Liver (tissue), 9 donors: Measurements from ENCODE around the gene IL22RA1. TPM values are rescaled to one million over a fixed set of nuclear protein-coding genes. Genes with fewer than 3 reads are reported as not detected.

Experiments
- DNase-seq: peaks from one replicate; pipeline ENCODE4 v3.0.0-alpha.2; 2017; ENCODE audit warnings: low spot score
- H3K27ac ChIP-seq, 2 donors: one replicate each; pipeline ENCODE4 v1.7.0; 2013; ENCODE audit warnings: inconsistent platforms in 2 of 2, low read length in 2 of 2, control low read depth in 1 of 2, low read depth in 1 of 2, mild to moderate bottlenecking in 1 of 2
- H3K27me3 ChIP-seq, 4 donors: one replicate each; pipeline versions ENCODE4 v1.6.1 to v1.7.0; 2013; ENCODE audit warnings: low read length in 3 of 4, inconsistent platforms in 1 of 4, mild to moderate bottlenecking in 1 of 4, moderate library complexity in 1 of 4; ENCODE audit not compliant: control insufficient read depth in 4 of 4, insufficient read depth in 4 of 4
- H3K36me3 ChIP-seq, 4 donors: one replicate each; pipeline versions ENCODE4 v1.6.1 to v1.7.0; 2013; ENCODE audit warnings: low read length in 3 of 4, mild to moderate bottlenecking in 3 of 4, low read depth in 1 of 4, moderate library complexity in 1 of 4; ENCODE audit not compliant: control insufficient read depth in 4 of 4, insufficient read depth in 3 of 4
- H3K4me1 ChIP-seq, 4 donors: one replicate each; pipeline versions ENCODE4 v1.6.1 to v1.7.0; 2013; ENCODE audit warnings: low read length in 3 of 4, mild to moderate bottlenecking in 3 of 4, moderate library complexity in 1 of 4; ENCODE audit not compliant: control insufficient read depth in 4 of 4, insufficient read depth in 4 of 4
- H3K4me3 ChIP-seq, 3 donors: one replicate each; pipeline versions ENCODE4 v1.6.1 to v1.7.0; 2013; ENCODE audit warnings: low read length in 3 of 3, control low read depth in 1 of 3, low read depth in 1 of 3, mild to moderate bottlenecking in 1 of 3
- H3K9ac ChIP-seq, 2 donors: one replicate each; pipeline ENCODE4 v1.7.0; 2013; ENCODE audit warnings: low read length in 2 of 2, mild to moderate bottlenecking in 2 of 2, moderate library complexity in 2 of 2, control low read depth in 1 of 2, low read depth in 1 of 2
- H3K9me3 ChIP-seq, 4 donors: one replicate each; pipeline versions ENCODE4 v1.6.1 to v1.7.0; 2013; ENCODE audit warnings: low read length in 3 of 4; ENCODE audit not compliant: control insufficient read depth in 4 of 4
- ATF3 ChIP-seq: IDR thresholded peaks from 2 replicates; pipeline ENCODE4 v1.6.1; 2016; ENCODE audit warnings: antibody characterized with exemption
- CTCF ChIP-seq: fragments of 150-350 bp; IDR thresholded peaks from 2 replicates; pipeline ENCODE4 v1.5.1; 2017; ENCODE audit warnings: improper control_type of control experiment, low read depth, low read length; ENCODE audit not compliant: missing input control
- EGR1 ChIP-seq, 2 donors: IDR thresholded peaks; 2 replicates each; pipeline ENCODE4 v1.6.1; 2016 to 2018; ENCODE audit warnings: antibody characterized with exemption in 2 of 2, low read depth in 2 of 2
- FOXA1 ChIP-seq: IDR thresholded peaks from 2 replicates; pipeline ENCODE4 v1.6.1; 2016; ENCODE audit warnings: antibody characterized with exemption
- FOXA2 ChIP-seq: IDR thresholded peaks from 2 replicates; pipeline ENCODE4 v1.6.1; 2016; ENCODE audit warnings: antibody characterized with exemption
- GABPA ChIP-seq, 2 donors: IDR thresholded peaks in 1 of 2; conservative IDR thresholded peaks in 1 of 2; 2 replicates each; pipeline ENCODE4 v1.6.1; 2016; ENCODE audit warnings: antibody characterized with exemption in 2 of 2, mild to moderate bottlenecking in 1 of 2, moderate library complexity in 1 of 2
- HNF4A ChIP-seq, 2 donors: conservative IDR thresholded peaks; 2 replicates each; pipeline ENCODE4 v1.6.1; 2016; ENCODE audit warnings: antibody characterized with exemption in 2 of 2, mild to moderate bottlenecking in 2 of 2
- HNF4G ChIP-seq: IDR thresholded peaks from 2 replicates; pipeline ENCODE4 v1.6.1; 2016; ENCODE audit warnings: antibody characterized with exemption
- JUND ChIP-seq, 2 donors: IDR thresholded peaks; 2 replicates each; pipeline ENCODE4 v1.6.1; 2016; ENCODE audit warnings: antibody characterized with exemption in 2 of 2
- NR2F2 ChIP-seq: IDR thresholded peaks from 2 replicates; pipeline ENCODE4 v1.6.1; 2016; ENCODE audit warnings: antibody characterized with exemption
- RAD21 ChIP-seq, 2 donors: IDR thresholded peaks; 2 replicates each; pipeline ENCODE4 v1.6.1; 2016; ENCODE audit warnings: antibody characterized with exemption in 2 of 2, mild to moderate bottlenecking in 2 of 2
- RXRA ChIP-seq, 2 donors: IDR thresholded peaks; 2 replicates each; pipeline ENCODE4 v1.6.1; 2017 to 2018; ENCODE audit warnings: antibody characterized with exemption in 2 of 2, mild to moderate bottlenecking in 1 of 2
- SP1 ChIP-seq: IDR thresholded peaks from 2 replicates; pipeline ENCODE4 v1.6.1; 2018; ENCODE audit warnings: antibody characterized with exemption, mild to moderate bottlenecking
- TAF1 ChIP-seq: conservative IDR thresholded peaks from 2 replicates; pipeline ENCODE4 v1.6.1; 2016; ENCODE audit warnings: antibody characterized with exemption, mild to moderate bottlenecking
- YY1 ChIP-seq: IDR thresholded peaks from 2 replicates; pipeline ENCODE4 v1.6.1; 2016; ENCODE audit warnings: antibody characterized with exemption, mild to moderate bottlenecking
- WGBS: extraction: QIAGEN DNeasy Blood & Tissue Kit; methylation state at CpG from one replicate; pipeline ENCODE4 v1.1.7; 2013; 5-methylcytosine and 5-hydroxymethylcytosine counted together
- polyA plus RNA-seq, 2 donors: library from polyadenylated mRNA; stranded (reverse) in 1 of 2; unstranded in 1 of 2; fragments of 200-250 nt in 1 of 2; fragments of >200 nt in 1 of 2; fragmentation: Nextera tagmentation in 1 of 2; extraction: Ambion mirVana in 1 of 2; gene quantifications; one replicate each; pipeline versions ENCODE4 v1.2.1 to v1.2.3, GENCODE V29; 2013 to 2015
- total RNA-seq, 2 donors: library from RNA; depleted of rRNA; stranded (reverse); fragments of >200 nt; gene quantifications; one replicate each; pipeline ENCODE4 v1.2.3, GENCODE V29; 2014
- TF ChIP-seq, protein P1 (sequence below): IDR thresholded peaks from 2 replicates; pipeline ENCODE4 v1.6.1; 2016; ENCODE audit warnings: antibody characterized with exemption
- TF ChIP-seq, protein P2 (sequence below): IDR thresholded peaks from 2 replicates; pipeline ENCODE4 v1.6.1; 2016; ENCODE audit warnings: antibody characterized with exemption
- donor health status: healthy.
- donor health status: healthy.
- donor health status: healthy.
- donor health status: healthy.
- donor health status: healthy.

The IL22RA1 gene
- total and polyA plus RNA-seq, 4 donors: 2.1 to 4.5 (median 3.4) TPM

DNA sequence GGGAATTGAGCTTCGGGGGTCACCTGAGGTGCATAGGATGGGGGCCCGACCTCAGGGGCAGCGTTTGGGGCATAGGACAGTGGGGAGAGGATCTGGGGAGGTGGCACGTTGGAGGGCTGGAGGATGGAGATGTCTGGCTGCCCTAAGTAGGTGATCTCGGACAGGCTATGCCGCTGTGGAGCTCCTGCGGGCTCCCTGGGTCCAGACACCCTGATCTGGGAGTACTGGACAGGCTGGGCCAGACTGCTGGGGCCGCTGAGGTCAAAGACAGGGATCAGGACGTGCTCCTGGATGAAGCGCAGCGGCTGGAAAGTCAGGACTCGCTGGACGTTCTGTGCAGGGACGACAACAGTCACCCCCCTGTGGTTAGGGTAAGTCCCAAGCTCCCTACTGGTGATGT is 21.5 kb downstream of the IL22RA1 start:
- Histone ChIP-seq H3K4me1 (peaks cover 2 to 28% (median 18%) of the 10 kb centered on the region in 4 donors), H3K27me3 (no peaks in the 10 kb centered on the region), H3K4me3 (no peak overlapping the region), H3K36me3 (peaks cover 0 to 3% (median 0%) of the 10 kb centered on the region in 4 donors), H3K27ac (no peak overlapping the region), H3K9me3 (no peaks in the 10 kb centered on the region), H3K9ac (no peak overlapping the region)
- 88% methylated on average over 14 of the region's 14 CpGs for WGBS
- no peak for DNase-seq
- TF ChIP-seq GABPA (IDR thresholded peaks at IDR 0.05 in 1 of 2, conservative IDR thresholded peaks at IDR 0.05 in 1 of 2): no peak
- TF ChIP-seq CTCF: no peak
- TF ChIP-seq SP1: no peak
- TF ChIP-seq, protein P1, sequence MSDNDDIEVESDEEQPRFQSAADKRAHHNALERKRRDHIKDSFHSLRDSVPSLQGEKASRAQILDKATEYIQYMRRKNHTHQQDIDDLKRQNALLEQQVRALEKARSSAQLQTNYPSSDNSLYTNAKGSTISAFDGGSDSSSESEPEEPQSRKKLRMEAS: no peak
- no peak for TF ChIP-seq HNF4A (conservative IDR thresholded peaks at IDR 0.05)
- TF ChIP-seq, protein P2, sequence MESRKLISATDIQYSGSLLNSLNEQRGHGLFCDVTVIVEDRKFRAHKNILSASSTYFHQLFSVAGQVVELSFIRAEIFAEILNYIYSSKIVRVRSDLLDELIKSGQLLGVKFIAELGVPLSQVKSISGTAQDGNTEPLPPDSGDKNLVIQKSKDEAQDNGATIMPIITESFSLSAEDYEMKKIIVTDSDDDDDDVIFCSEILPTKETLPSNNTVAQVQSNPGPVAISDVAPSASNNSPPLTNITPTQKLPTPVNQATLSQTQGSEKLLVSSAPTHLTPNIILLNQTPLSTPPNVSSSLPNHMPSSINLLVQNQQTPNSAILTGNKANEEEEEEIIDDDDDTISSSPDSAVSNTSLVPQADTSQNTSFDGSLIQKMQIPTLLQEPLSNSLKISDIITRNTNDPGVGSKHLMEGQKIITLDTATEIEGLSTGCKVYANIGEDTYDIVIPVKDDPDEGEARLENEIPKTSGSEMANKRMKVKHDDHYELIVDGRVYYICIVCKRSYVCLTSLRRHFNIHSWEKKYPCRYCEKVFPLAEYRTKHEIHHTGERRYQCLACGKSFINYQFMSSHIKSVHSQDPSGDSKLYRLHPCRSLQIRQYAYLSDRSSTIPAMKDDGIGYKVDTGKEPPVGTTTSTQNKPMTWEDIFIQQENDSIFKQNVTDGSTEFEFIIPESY: no peak
- TF ChIP-seq ATF3: no peak
- no peak for TF ChIP-seq HNF4G
- TF ChIP-seq RXRA (IDR thresholded peaks at IDR 0.05): no peak
- TF ChIP-seq FOXA2: no peak
- TF ChIP-seq TAF1: no peak
- no peak for TF ChIP-seq NR2F2
- no peak for TF ChIP-seq RAD21 (IDR thresholded peaks at IDR 0.05)
- TF ChIP-seq YY1: no peak
- no peak for TF ChIP-seq JUND (IDR thresholded peaks at IDR 0.05)

DNA sequence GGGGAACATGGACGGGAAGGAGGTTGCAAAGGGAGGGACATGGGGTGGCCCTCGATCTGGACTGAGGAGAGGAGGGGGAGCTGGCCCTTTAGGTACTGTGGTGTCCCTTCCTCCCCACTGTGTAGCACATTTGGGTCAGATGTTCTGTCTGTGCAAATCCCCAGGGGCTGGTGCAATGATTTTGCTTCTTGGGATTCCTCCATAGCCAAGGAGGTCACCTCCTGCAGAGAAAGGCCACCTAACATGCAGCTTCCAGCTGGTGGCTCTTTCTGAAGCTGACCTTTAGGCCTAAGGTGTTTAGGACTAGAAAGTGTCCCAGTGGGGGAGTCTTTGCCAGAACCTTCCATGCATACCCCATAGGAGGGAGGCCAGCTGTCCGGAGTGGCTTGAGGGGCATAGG is 22.0 kb downstream of the IL22RA1 start:
- Histone ChIP-seq H3K4me1 (peaks cover 2 to 24% (median 14%) of the 10 kb centered on the region in 4 donors), H3K36me3 (peaks cover 0 to 3% (median 0%) of the 10 kb centered on the region in 4 donors), H3K9ac (no peak overlapping the region)

More for the DNA sequence above, 22.0 kb downstream of the IL22RA1 start:
- TF ChIP-seq FOXA1: no peak
- TF ChIP-seq, protein P2: no peak
- TF ChIP-seq, protein P1: no peak
- no peak for TF ChIP-seq GABPA (IDR thresholded peaks at IDR 0.05 in 1 of 2, conservative IDR thresholded peaks at IDR 0.05 in 1 of 2)
- TF ChIP-seq TAF1: no peak
- TF ChIP-seq HNF4A (conservative IDR thresholded peaks at IDR 0.05): no peak
- no peak for TF ChIP-seq FOXA2
- TF ChIP-seq NR2F2: no peak
- TF ChIP-seq YY1: no peak
- TF ChIP-seq SP1: no peak
- TF ChIP-seq EGR1 (IDR thresholded peaks at IDR 0.05; ENCODE audit: low read depth in 2 of 2): no peak
- TF ChIP-seq ATF3: no peak
- TF ChIP-seq RAD21 (IDR thresholded peaks at IDR 0.05): no peak
- H3K9me3 ChIP-seq: no peaks in the 10 kb centered on the region
- H3K27me3 ChIP-seq: no peaks in the 10 kb centered on the region
- no peak overlapping the region for H3K4me3 ChIP-seq
- WGBS: 77% methylated on average over 3 of the region's 3 CpGs
- no peak overlapping the region for H3K27ac ChIP-seq
- DNase-seq: no peak
